Aorta (tissue), 5 donors: ENCODE results near the gene MAML3. TPM values are rescaled to one million over a fixed set of nuclear protein-coding genes. Genes with fewer than 3 reads are reported as not detected.

Source experiments
- ATAC-seq: fragments of 200-7000 bp; cut with Tn5 transposase; one replicate; pipeline ENCODE4 v1.9.1; 2022; ENCODE audit warnings: moderate library complexity; ENCODE audit not compliant: low FRiP score
- DNase-seq, 2 donors: peaks; one replicate each; pipeline ENCODE4 v3.0.0-alpha.2; 2020
- H3K27ac ChIP-seq, 2 donors: one replicate each; pipeline ENCODE4 v1.5.1; 2013; ENCODE audit warnings: low read length in 2 of 2, mild to moderate bottlenecking in 2 of 2, moderate library complexity in 2 of 2, control low read depth in 1 of 2, inconsistent platforms in 1 of 2, low read depth in 1 of 2
- H3K27me3 ChIP-seq, 2 donors: one replicate each; pipeline ENCODE4 v1.6.1; 2013; ENCODE audit warnings: control low read depth in 1 of 2, low read length in 1 of 2, mild to moderate bottlenecking in 1 of 2, moderate library complexity in 1 of 2; ENCODE audit not compliant: insufficient read depth in 2 of 2, control insufficient read depth in 1 of 2
- H3K36me3 ChIP-seq, 2 donors: one replicate each; pipeline ENCODE4 v1.6.1; 2013; ENCODE audit warnings: control low read depth in 1 of 2, low read length in 1 of 2, mild to moderate bottlenecking in 1 of 2; ENCODE audit not compliant: insufficient read depth in 2 of 2, control insufficient read depth in 1 of 2
- H3K4me1 ChIP-seq, 2 donors: one replicate each; pipeline ENCODE4 v1.6.1; 2013; ENCODE audit warnings: low read length in 2 of 2, control low read depth in 1 of 2, mild to moderate bottlenecking in 1 of 2, moderate library complexity in 1 of 2; ENCODE audit not compliant: insufficient read depth in 2 of 2, control insufficient read depth in 1 of 2
- H3K4me3 ChIP-seq, 2 donors: one replicate each; pipeline ENCODE4 v1.5.1; 2013; ENCODE audit warnings: low read length in 2 of 2, control low read depth in 1 of 2, mild to moderate bottlenecking in 1 of 2
- H3K9me3 ChIP-seq: one replicate; pipeline ENCODE4 v1.6.1; 2013; ENCODE audit warnings: mild to moderate bottlenecking, low read length; ENCODE audit not compliant: control insufficient read depth
- WGBS, 2 donors: extraction: QIAGEN DNeasy Blood & Tissue Kit; methylation state at CpG; one replicate each; pipeline ENCODE4 v1.1.7; 2013; 5-methylcytosine and 5-hydroxymethylcytosine counted together
- intact Hi-C, 2 donors: fragments of 100-400 bp; cut with DNase I; formaldehyde crosslinking; loops; one replicate each; pipeline versions ENCODE4 v1.14.2 to v1.15.0; 2022
- polyA plus RNA-seq, 2 donors: library from polyadenylated mRNA; stranded (reverse); fragments of 200-250 nt; gene quantifications; one replicate each; pipeline ENCODE4 v1.2.3, GENCODE V29; 2013
- total RNA-seq, 2 donors: library from RNA; stranded (reverse); fragmentation: NEBNext Ultra II Directional; extraction: Animal tissue kit (Norgen Biotek cat#: 25700); gene quantifications; one replicate each; pipeline ENCODE4 v1.2.1, GENCODE V29; 2021
- donor health status: healthy with polysubstance abuse.
- donor health status: Bipolar disorder and iron deficiency.
- donor health status: DM: no; HTN: no; CAD: no.
- donor health status: DM: no; HTN: no; CAD: no.
- donor health status: DM: yes; HTN: yes; CAD: no.

MAML3 gene
- total and polyA plus RNA-seq, 4 donors, result 0.79 to 10.5 (median 4.9) TPM

GRCh38 chr4:139756391-139757180, 397.4 kb downstream of the MAML3 start:
- 75 to 83% methylated on average over 10 of the region's 10 CpGs for WGBS, 2 donors
- Histone ChIP-seq H3K4me3 (no peak overlapping the region), H3K36me3 (no peaks in the 10 kb centered on the region), H3K4me1 (no peaks in the 10 kb centered on the region), H3K27ac (no peak overlapping the region), H3K9me3 (no peaks in the 10 kb centered on the region), H3K27me3 (no peaks in the 10 kb centered on the region)
- intact Hi-C loops, result no loop called here
- DNase-seq (no peak), ATAC-seq (no peak)

GRCh38 chr4:139754938-139755337, 399.0 kb downstream of the MAML3 start:
- Histone ChIP-seq H3K27ac (no peak overlapping the region), H3K4me1 (no peaks in the 10 kb centered on the region), H3K9me3 (no peaks in the 10 kb centered on the region), H3K4me3 (no peak overlapping the region), H3K36me3 (no peaks in the 10 kb centered on the region), H3K27me3 (no peaks in the 10 kb centered on the region)
- no peak for DNase-seq
- WGBS, 2 donors, result 85 to 86% methylated on average over 12 of the region's 12 CpGs
- intact Hi-C loops, result no loop called here
- no peak for ATAC-seq

GRCh38 chr4:139753686-139754085, 400.3 kb downstream of the MAML3 start:
- H3K9me3 ChIP-seq, result no peaks in the 10 kb centered on the region
- no peak for DNase-seq

GRCh38 chr4:139749835-139750498, 404.0 kb downstream of the MAML3 start:
- 95 to 99% methylated on average over 4 of the region's 4 CpGs for WGBS, 2 donors
- no peaks in the 10 kb centered on the region for H3K36me3 ChIP-seq
- no peaks in the 10 kb centered on the region for H3K4me1 ChIP-seq
- H3K4me3 ChIP-seq, result no peak overlapping the region
- no peaks in the 10 kb centered on the region for H3K27me3 ChIP-seq
- ATAC-seq (no peak), DNase-seq (no peak)
- no peaks in the 10 kb centered on the region for H3K9me3 ChIP-seq
- intact Hi-C loops, result no loop called here
- no peak overlapping the region for H3K27ac ChIP-seq

More at GRCh38 chr4:139753686-139754085, 400.3 kb downstream of the MAML3 start:
- WGBS, 2 donors, result 90 to 97% methylated on average over 3 of the region's 3 CpGs
- Histone ChIP-seq H3K27ac (no peak overlapping the region), H3K4me1 (no peaks in the 10 kb centered on the region), H3K4me3 (no peak overlapping the region), H3K27me3 (no peaks in the 10 kb centered on the region), H3K36me3 (no peaks in the 10 kb centered on the region)
- no peak for ATAC-seq
- intact Hi-C loops, result no loop called here

- Histone ChIP-seq H3K27ac (no peak overlapping the region), H3K9me3 (no peaks in the 10 kb centered on the region), H3K4me1 (no peaks in the 10 kb centered on the region), H3K27me3 (no peaks in the 10 kb centered on the region), H3K36me3 (no peaks in the 10 kb centered on the region), H3K4me3 (no peak overlapping the region)
- intact Hi-C loops, result no loop called here
- WGBS, 2 donors, result 30 to 31% methylated on average over 6 of the region's 6 CpGs
- DNase-seq, result no peak
- ATAC-seq, result no peak
These were observed 404.6 kb downstream of the MAML3 start for GRCh38 chr4:139749338-139749737.

GRCh38 chr4:139746431-139747171, 407.4 kb downstream of the MAML3 start:
- no peaks in the 10 kb centered on the region for H3K9me3 ChIP-seq
- DNase-seq (no peak), ATAC-seq (no peak)
- no peaks in the 10 kb centered on the region for H3K36me3 ChIP-seq
- H3K4me1 ChIP-seq, result no peaks in the 10 kb centered on the region
- intact Hi-C loops, result no loop called here
- no peak overlapping the region for H3K4me3 ChIP-seq
- 83 to 90% methylated on average over 12 of the region's 12 CpGs for WGBS, 2 donors
- no peak overlapping the region for H3K27ac ChIP-seq
- H3K27me3 ChIP-seq, result no peaks in the 10 kb centered on the region

- Histone ChIP-seq H3K9me3 (no peaks in the 10 kb centered on the region), H3K4me1 (no peaks in the 10 kb centered on the region), H3K36me3 (no peaks in the 10 kb centered on the region), H3K27me3 (no peaks in the 10 kb centered on the region), H3K27ac (no peak overlapping the region), H3K4me3 (no peak overlapping the region)
- DNase-seq (no peak), ATAC-seq (no peak)
- 95 to 97% methylated on average over 6 of the region's 6 CpGs for WGBS, 2 donors
- intact Hi-C loops, result no loop called here
These were observed 408.8 kb downstream of the MAML3 start for GRCh38 chr4:139745111-139745639.

GRCh38 chr4:139744232-139744631, 409.8 kb downstream of the MAML3 start:
- intact Hi-C loops, result loop anchor here in 1 of 2 donors (5.0 kb wide), 1 partner anchor 303 kb away; no protein-coding TSS in a partner anchor
- ATAC-seq (no peak), DNase-seq (no peak)
- no peaks in the 10 kb centered on the region for H3K9me3 ChIP-seq
- H3K36me3 ChIP-seq, result no peaks in the 10 kb centered on the region
- H3K27me3 ChIP-seq, result no peaks in the 10 kb centered on the region
- H3K4me1 ChIP-seq, result peaks cover 0 to 3% of the 10 kb centered on the region in 2 donors
- H3K4me3 ChIP-seq, result no peak overlapping the region
- H3K27ac ChIP-seq, result no peak overlapping the region
- 92 to 93% methylated on average over 1 of the region's 1 CpG for WGBS, 2 donors
